GM12878 (cell line): ENCODE results near the gene NTPCR.

ENCODE experiments used
- CHD2 ChIP-seq: IDR thresholded peaks from 2 replicates; pipeline ENCODE4 v1.6.1; 2011; ENCODE audit warnings: low read depth, low read length, improper control_type of control experiment, borderline replicate concordance
- CTCF ChIP-seq, 3 experiments: IDR thresholded peaks in 2 of 3; conservative IDR thresholded peaks in 1 of 3; 2 replicates each; pipeline ENCODE4 v1.5.1; 2011; ENCODE audit warnings: low read depth in 3 of 3, low read length in 3 of 3, mild to moderate bottlenecking in 3 of 3, control low read depth in 2 of 3, moderate library complexity in 2 of 3, inconsistent platforms in 1 of 3, mixed read lengths in 1 of 3; ENCODE audit not compliant: control insufficient read depth in 2 of 3, insufficient read depth in 1 of 3; ENCODE audit errors: extremely low read depth in 1 of 3
- ELK1 ChIP-seq: IDR thresholded peaks from 2 replicates; pipeline ENCODE4 v1.6.1; 2012; ENCODE audit warnings: low read depth, low read length, improper control_type of control experiment
- EP300 ChIP-seq, 2 experiments: fragments of 150-350 bp in 1 of 2; IDR thresholded peaks; 2 replicates each; pipeline ENCODE4 v1.6.1; 2011 to 2012; ENCODE audit warnings: low read depth in 2 of 2, low read length in 2 of 2, borderline replicate concordance in 1 of 2, improper control_type of control experiment in 1 of 2, inconsistent platforms in 1 of 2; ENCODE audit not compliant: control insufficient read depth in 1 of 2
- EZH2 ChIP-seq: IDR thresholded peaks from 2 replicates; pipeline ENCODE4 v1.6.1; 2012; ENCODE audit warnings: low read depth, mild to moderate bottlenecking, control low read depth, inconsistent platforms, low read length, borderline replicate concordance; ENCODE audit not compliant: control insufficient read depth
- HDAC6 ChIP-seq: fragments of 200-600 bp; sonication (generic); IDR thresholded peaks from one replicate; pipeline ENCODE4 v1.8.0; 2017; ENCODE audit warnings: antibody characterized with exemption; ENCODE audit not compliant: unreplicated experiment
- REST ChIP-seq: IDR thresholded peaks from 2 replicates; pipeline ENCODE4 v1.6.1; 2012; ENCODE audit warnings: mild to moderate bottlenecking, low read depth, low read length
- SIN3A ChIP-seq: IDR thresholded peaks from 2 replicates; pipeline ENCODE4 v1.6.1; 2012; ENCODE audit warnings: low read depth, low read length, improper control_type of control experiment
- SREBF2 ChIP-seq: IDR thresholded peaks from 2 replicates; pipeline ENCODE4 v1.6.1; 2012; ENCODE audit warnings: mild to moderate bottlenecking, low read length
- ZNF274 ChIP-seq: IDR thresholded peaks from one replicate; pipeline ENCODE4 v1.8.0; 2011; ENCODE audit not compliant: insufficient read length, insufficient read depth
- ZZZ3 ChIP-seq: IDR thresholded peaks from 2 replicates; pipeline ENCODE4 v1.6.1; 2011; ENCODE audit warnings: low read depth; ENCODE audit not compliant: control insufficient read depth, insufficient read length

- TF ChIP-seq CHD2 (no peak), HDAC6 (no peak), CTCF (IDR thresholded peaks at IDR 0.05 in 2 of 3, conservative IDR thresholded peaks at IDR 0.05 in 1 of 3; ENCODE audit: control insufficient read depth in 2 of 3, extremely low read depth in 1 of 3, insufficient read depth in 1 of 3, low read depth in 3 of 3, low read length in 3 of 3) (no peak), EZH2 (no peak), EP300 (IDR thresholded peaks at IDR 0.05; ENCODE audit: borderline replicate concordance in 1 of 2, control insufficient read depth in 1 of 2, low read depth in 2 of 2, low read length in 2 of 2) (no peak), REST (no peak), ZZZ3 (no peak), ZNF274 (no peak), SIN3A (no peak), ELK1 (no peak), SREBF2 (no peak)
Measured at GRCh38 chr1:233005703-233006102, 55.3 kb downstream of the NTPCR start.
